HEK293 (cell line): ENCODE data around the gene CMBL.

Experiments used
- CTCF ChIA-PET: fragments of 350-600 bp; formaldehyde crosslinking; extraction: SDS; loops from one replicate; lab custom pipeline; 2021; ENCODE audit warnings: antibody characterized with exemption; lab: Yijun Ruan, JAX
- POLR2A ChIA-PET: fragments of 300-600 bp; formaldehyde crosslinking; extraction: SDS; loops from one replicate; lab custom pipeline; 2020; ENCODE audit warnings: antibody characterized with exemption, inconsistent platforms; lab: Yijun Ruan, JAX
- H3K27ac ChIP-seq: fragments of 200-500 bp; sonication (Bioruptor generic); 2 replicates; pipeline ENCODE4 v1.5.1; 2014; ENCODE audit warnings: low read depth, low read length, control low read depth, inconsistent platforms; ENCODE audit errors: extremely low read depth
- H3K36me3 ChIP-seq, 2 experiments: fragments of 200-500 bp in 1 of 2; sonication (Bioruptor generic) in 1 of 2; 1 replicate in 1 of 2; 2 replicates in 1 of 2; pipeline ENCODE4 v1.5.1; 2014 to 2017; ENCODE audit warnings: inconsistent platforms in 2 of 2, low read length in 2 of 2; ENCODE audit not compliant: control insufficient read depth in 2 of 2, insufficient read depth in 1 of 2
- H3K4me1 ChIP-seq: fragments of 200-500 bp; sonication (Bioruptor generic); 2 replicates; pipeline ENCODE4 v1.5.1; 2014; ENCODE audit warnings: mild to moderate bottlenecking, low read length, inconsistent platforms; ENCODE audit not compliant: control insufficient read depth, insufficient read depth
- H3K4me3 ChIP-seq: 2 replicates; pipeline ENCODE4 v1.5.1; 2011; ENCODE audit warnings: low read depth, mild to moderate bottlenecking, control low read depth, low read length, moderate library complexity
- H3K9me3 ChIP-seq: fragments of 200-500 bp; sonication (Bioruptor generic); 2 replicates; pipeline ENCODE4 v1.5.1; 2014; ENCODE audit warnings: low read depth, low read length, inconsistent platforms; ENCODE audit not compliant: control insufficient read depth, insufficient read depth
- AEBP2 ChIP-seq: fragments of 450-650 bp; formaldehyde crosslinking; IDR thresholded peaks from 2 replicates; pipeline ENCODE4 v1.5.1; 2016; ENCODE audit warnings: missing biosample characterization, missing genetic modification characterization, borderline replicate concordance
- ATF2 ChIP-seq: fragments of 450-650 bp; formaldehyde crosslinking; IDR thresholded peaks from 2 replicates; pipeline ENCODE4 v1.5.1; 2016; ENCODE audit warnings: missing biosample characterization, missing genetic modification characterization, low read depth
- GFI1B ChIP-seq: fragments of 450-650 bp; formaldehyde crosslinking; IDR thresholded peaks from 2 replicates; pipeline ENCODE4 v1.5.1; 2016; ENCODE audit warnings: missing biosample characterization, missing genetic modification characterization
- GLIS1 ChIP-seq: fragments of 450-650 bp; formaldehyde crosslinking; IDR thresholded peaks from 2 replicates; pipeline ENCODE4 v1.5.1; 2016; ENCODE audit warnings: missing biosample characterization, missing genetic modification characterization
- KLF9 ChIP-seq: fragments of 450-650 bp; formaldehyde crosslinking; IDR thresholded peaks from 2 replicates; pipeline ENCODE4 v1.5.1; 2016; ENCODE audit warnings: missing biosample characterization, missing genetic modification characterization, low read depth
- OSR2 ChIP-seq: fragments of 450-650 bp; formaldehyde crosslinking; IDR thresholded peaks from 2 replicates; pipeline ENCODE4 v1.5.1; 2016; ENCODE audit warnings: missing biosample characterization, missing genetic modification characterization
- PBX3 ChIP-seq: sonication (generic); formaldehyde crosslinking; IDR thresholded peaks from 2 replicates; pipeline ENCODE4 v1.8.1; 2022; ENCODE audit warnings: mild to moderate bottlenecking, moderate library complexity, missing genetic modification reagents
- PRDM1 ChIP-seq: fragments of 450-650 bp; formaldehyde crosslinking; IDR thresholded peaks from 2 replicates; pipeline ENCODE4; 2016; ENCODE audit warnings: missing biosample characterization, missing genetic modification characterization
- RBAK ChIP-seq: fragments of 450-650 bp; formaldehyde crosslinking; IDR thresholded peaks from 2 replicates; pipeline ENCODE4 v1.5.1; 2016; ENCODE audit warnings: missing biosample characterization, missing genetic modification characterization
- WT1 ChIP-seq: fragments of 450-650 bp; formaldehyde crosslinking; IDR thresholded peaks from 2 replicates; pipeline ENCODE4 v1.5.1; 2016; ENCODE audit warnings: missing biosample characterization, missing genetic modification characterization
- YY1 ChIP-seq: fragments of 450-650 bp; formaldehyde crosslinking; IDR thresholded peaks from 2 replicates; pipeline ENCODE4 v1.5.1; 2018; ENCODE audit warnings: missing biosample characterization, missing genetic modification characterization
- ZBTB10 ChIP-seq: fragments of 450-650 bp; formaldehyde crosslinking; IDR thresholded peaks from 2 replicates; pipeline ENCODE4 v1.5.1; 2016; ENCODE audit warnings: missing biosample characterization, missing genetic modification characterization
- ZBTB20 ChIP-seq: fragments of 450-650 bp; formaldehyde crosslinking; IDR thresholded peaks from 2 replicates; pipeline ENCODE4 v1.5.1; 2016; ENCODE audit warnings: missing biosample characterization, missing genetic modification characterization
- ZFP37 ChIP-seq: fragments of 450-650 bp; formaldehyde crosslinking; IDR thresholded peaks from 2 replicates; pipeline ENCODE4 v1.5.1; 2016; ENCODE audit warnings: missing biosample characterization, missing genetic modification characterization
- ZNF19 ChIP-seq: fragments of 450-650 bp; formaldehyde crosslinking; IDR thresholded peaks from 2 replicates; pipeline ENCODE4; 2016; ENCODE audit warnings: missing biosample characterization, missing genetic modification characterization, low read depth
- ZNF266 ChIP-seq: fragments of 450-650 bp; formaldehyde crosslinking; IDR thresholded peaks from 2 replicates; pipeline ENCODE4 v1.5.1; 2016; ENCODE audit warnings: missing biosample characterization, missing genetic modification characterization, low read depth
- ZNF335 ChIP-seq: fragments of 450-650 bp; formaldehyde crosslinking; conservative IDR thresholded peaks from 2 replicates; pipeline ENCODE4 v1.5.1; 2016; ENCODE audit warnings: missing biosample characterization, missing genetic modification characterization
- ZNF362 ChIP-seq: fragments of 450-650 bp; formaldehyde crosslinking; IDR thresholded peaks from 2 replicates; pipeline ENCODE4 v1.5.1; 2016; ENCODE audit warnings: missing biosample characterization, missing genetic modification characterization
- ZNF423 ChIP-seq: fragments of 450-650 bp; formaldehyde crosslinking; IDR thresholded peaks from 2 replicates; pipeline ENCODE4 v1.5.1; 2016; ENCODE audit warnings: missing biosample characterization, missing genetic modification characterization
- ZNF571 ChIP-seq: fragments of 450-650 bp; formaldehyde crosslinking; IDR thresholded peaks from 2 replicates; pipeline ENCODE4 v1.5.0; 2017; ENCODE audit warnings: missing biosample characterization, missing genetic modification characterization
- ZNF600 ChIP-seq: fragments of 450-650 bp; formaldehyde crosslinking; IDR thresholded peaks from 2 replicates; pipeline ENCODE4 v1.5.1; 2016; ENCODE audit warnings: missing biosample characterization, missing genetic modification characterization
- ZNF654 ChIP-seq: fragments of 450-650 bp; formaldehyde crosslinking; IDR thresholded peaks from 2 replicates; pipeline ENCODE4 v1.5.1; 2016; ENCODE audit warnings: low read depth, missing biosample characterization, missing genetic modification characterization

Gene CMBL

GRCh38 chr5:10272053-10272874 is 35.4 kb downstream of the CMBL start:
- Histone ChIP-seq H3K9me3 (no peaks in the 10 kb centered on the region), H3K27ac (no peak overlapping the region), H3K36me3 (no peaks in the 10 kb centered on the region; a peak in 1 of 3 replicates), H3K4me1 (no peaks in the 10 kb centered on the region), H3K4me3 (no peak overlapping the region)
- ChIA-PET POLR2A (no interaction called here), CTCF (interaction anchor here (0.6 to 0.9 kb wide), 3 partner anchors 10 to 486 kb away, joined by 3 to 5 read pairs (median 3); no protein-coding TSS in a partner anchor)
- TF ChIP-seq ZNF571 = no peak
- peak; percentile 70; the same call in 1 of the 2 replicates for TF ChIP-seq ZNF362 (tag by site-specific recombination)

- Histone ChIP-seq H3K9me3 (no peaks in the 10 kb centered on the region), H3K4me1 (no peaks in the 10 kb centered on the region), H3K4me3 (no peak overlapping the region), H3K36me3 (peaks cover 25 to 30% of the 10 kb centered on the region in 2 experiments), H3K27ac (no peak overlapping the region)
- TF ChIP-seq ZNF335 (tag by site-specific recombination) = no peak
- TF ChIP-seq ZBTB10 = no peak
- no peak for TF ChIP-seq RBAK (tag by site-specific recombination)
- TF ChIP-seq OSR2 (tag by site-specific recombination) = 0 out of 2 replicates have a peak, but pooled peaks have one; percentile 4
- TF ChIP-seq ZNF19 (tag by site-specific recombination) = no peak
- TF ChIP-seq WT1 = 0 out of 2 replicates have a peak, but pooled peaks have one; percentile 34
- TF ChIP-seq ZNF423 = no peak
- peak; percentile 79; the same call in 1 of the 2 replicates for TF ChIP-seq ZNF600 (tag by site-specific recombination)
- peak; percentile 51; the same call in 1 of the 2 replicates for TF ChIP-seq GLIS1
- POLR2A ChIA-PET = interaction anchor here (1.4 kb wide), 1 partner anchor 85 kb away, joined by 3 read pairs; the partner anchor contains the start of gene MARCHF6
- CTCF ChIA-PET = no interaction called here
Observed at GRCh38 chr5:10268100-10268499, 39.6 kb downstream of the CMBL start.

- TF ChIP-seq ZFP37 (tag by site-specific recombination) (no peak), ZNF654 (tag by site-specific recombination) (no peak), PBX3 (CRISPR knock-in tag) (no peak), PRDM1 (tag by site-specific recombination) (peak; percentile 72), ZNF266 (tag by site-specific recombination) (no peak), KLF9 (tag by site-specific recombination) (peak; percentile 40; the same call in 1 of the 2 replicates), ZBTB20 (no peak), AEBP2 (no peak), GFI1B (tag by site-specific recombination) (no peak), YY1 (tag by site-specific recombination) (no peak), ATF2 (tag by site-specific recombination) (no peak)
- POLR2A ChIA-PET = no interaction called here
- H3K4me1 ChIP-seq = peaks cover 3% of the 10 kb centered on the region; the same call in 1 of the 2 replicates
- no peaks in the 10 kb centered on the region for H3K9me3 ChIP-seq
- H3K27ac ChIP-seq = no peak overlapping the region; the same call in 1 of the 2 replicates
- CTCF ChIA-PET = no interaction called here
- H3K36me3 ChIP-seq = peaks cover 38 to 43% of the 10 kb centered on the region in 2 experiments
- H3K4me3 ChIP-seq = no peak overlapping the region
Observed at GRCh38 chr5:10266839-10267238, 40.9 kb downstream of the CMBL start.
